Measurements from ENCODE around the gene RANBP1.

DNA sequence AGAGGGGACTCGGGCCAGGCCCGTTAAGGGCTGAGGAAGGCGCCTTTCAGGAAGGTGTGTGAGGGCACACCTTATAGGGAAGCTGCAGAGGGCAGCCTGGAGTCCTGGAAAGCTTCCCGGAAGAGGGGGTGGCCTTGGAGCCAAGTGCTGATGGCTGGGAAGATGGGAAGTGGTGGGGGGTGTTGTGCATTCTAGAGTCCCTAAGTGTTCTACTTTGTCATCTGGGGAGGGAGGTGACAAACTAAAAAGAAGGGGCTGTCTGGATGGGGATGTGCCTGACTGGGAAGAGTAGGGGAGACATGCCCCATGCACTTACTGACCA is 22.5 kb downstream of the RANBP1 start:
- TF ChIP-seq, protein P1, sequence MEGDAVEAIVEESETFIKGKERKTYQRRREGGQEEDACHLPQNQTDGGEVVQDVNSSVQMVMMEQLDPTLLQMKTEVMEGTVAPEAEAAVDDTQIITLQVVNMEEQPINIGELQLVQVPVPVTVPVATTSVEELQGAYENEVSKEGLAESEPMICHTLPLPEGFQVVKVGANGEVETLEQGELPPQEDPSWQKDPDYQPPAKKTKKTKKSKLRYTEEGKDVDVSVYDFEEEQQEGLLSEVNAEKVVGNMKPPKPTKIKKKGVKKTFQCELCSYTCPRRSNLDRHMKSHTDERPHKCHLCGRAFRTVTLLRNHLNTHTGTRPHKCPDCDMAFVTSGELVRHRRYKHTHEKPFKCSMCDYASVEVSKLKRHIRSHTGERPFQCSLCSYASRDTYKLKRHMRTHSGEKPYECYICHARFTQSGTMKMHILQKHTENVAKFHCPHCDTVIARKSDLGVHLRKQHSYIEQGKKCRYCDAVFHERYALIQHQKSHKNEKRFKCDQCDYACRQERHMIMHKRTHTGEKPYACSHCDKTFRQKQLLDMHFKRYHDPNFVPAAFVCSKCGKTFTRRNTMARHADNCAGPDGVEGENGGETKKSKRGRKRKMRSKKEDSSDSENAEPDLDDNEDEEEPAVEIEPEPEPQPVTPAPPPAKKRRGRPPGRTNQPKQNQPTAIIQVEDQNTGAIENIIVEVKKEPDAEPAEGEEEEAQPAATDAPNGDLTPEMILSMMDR (IDR thresholded peaks at IDR 0.05) = no peak
- TF ChIP-seq POLR2A (IDR thresholded peaks at IDR 0.05) (no peak), EP300 (IDR thresholded peaks at IDR 0.05) (no peak)

All from tibial nerve (tissue), 4 donors.